ENCODE results near the gene SPTBN4.

GRCh38 chr19:40552848-40553247 is 86.0 kb downstream of the SPTBN4 start:
- TF ChIP-seq CTCF (conservative IDR thresholded peaks at IDR 0.05; ENCODE audit: low read depth, low read length) (no peak), EZH2 (IDR thresholded peaks at IDR 0.05; ENCODE audit: low read length, unreplicated experiment) (no peak)
